Activated CD4-positive, alpha-beta T cell treated with anti-CD3 and anti-CD28 coated beads, Interleukin-2, amount 10 ng/mL, durations not matched to agents 24 days and 14 days (primary cell): Measurements from ENCODE around the gene DDX1. TPM values are rescaled to one million over a fixed set of nuclear protein-coding genes. Genes with fewer than 3 reads are reported as not detected.
A peak's percentile ranks its signal among the peaks of the same experiment; 100 is the strongest.
"Not testable (repeated sequence)": the region's sequence is repeated elsewhere in the genome, so short reads cannot be mapped to it uniquely, and the experiment has no call there.

Source experiments
- DNase-seq: peaks from one replicate; pipeline ENCODE4 v3.0.0; 2022
- H3K27ac Mint-ChIP-seq: one replicate; pipeline ENCODE4 v1.8.0; 2022; ENCODE audit warnings: mild to moderate bottlenecking, mixed read lengths
- H3K27me3 Mint-ChIP-seq: one replicate; pipeline ENCODE4 v1.8.0; 2022; ENCODE audit warnings: mixed read lengths
- H3K36me3 Mint-ChIP-seq: one replicate; pipeline ENCODE4 v1.8.0; 2022; ENCODE audit warnings: low read depth, mild to moderate bottlenecking, mixed read lengths
- H3K4me1 Mint-ChIP-seq: one replicate; pipeline ENCODE4 v1.8.0; 2021; ENCODE audit warnings: mixed read lengths
- H3K4me3 Mint-ChIP-seq: one replicate; pipeline ENCODE4 v1.8.0; 2022; ENCODE audit warnings: mild to moderate bottlenecking, moderate library complexity, mixed read lengths
- H3K9me3 Mint-ChIP-seq: one replicate; pipeline ENCODE4 v1.8.0; 2021; ENCODE audit warnings: mixed read lengths
- intact Hi-C: fragments of 100-400 bp; cut with micrococcal nuclease; formaldehyde crosslinking; loops from one replicate; pipeline ENCODE4 v1.15.1; 2023
- total RNA-seq: library from RNA; stranded (reverse); gene quantifications from 2 replicates; pipeline ENCODE4 v1.2.3, GENCODE V29; 2022

Gene DDX1
- total RNA-seq = 116 TPM in 2 replicates

- Mint-ChIP-seq H3K4me1 (peaks cover 26% of the 10 kb centered on the region), H3K4me3 (peak within 1 kb of the TSS; percentile 89), H3K9me3 (no peaks in the 10 kb centered on the region), H3K36me3 (peaks cover 29% of the 10 kb centered on the region), H3K27me3 (no peaks in the 10 kb centered on the region), H3K27ac (peak within 1 kb of the TSS; percentile 89)
- intact Hi-C loops = loop anchor here (1.0 to 10.0 kb wide), 3 partner anchors 31 to 450 kb away; partner anchors contain the start of gene NBAS
- DNase-seq = peak; percentile 96
Observed at GRCh38 chr2:15591692-15592463, at the start of gene DDX1. Gene DDX1, plus strand, starts transcription at chr2:15591868. Its CDS starts 66 bp downstream, at chr2:15591934.

GRCh38 chr2:15542269-15542668 lies 49.4 kb upstream of the DDX1 start:
- intact Hi-C loops, H3K27ac Mint-ChIP-seq, H3K4me1 Mint-ChIP-seq, H3K36me3 Mint-ChIP-seq, DNase-seq, H3K9me3 Mint-ChIP-seq, H3K27me3 Mint-ChIP-seq, H3K4me3 Mint-ChIP-seq: not testable (repeated sequence)

- Mint-ChIP-seq H3K4me1 (peaks cover 4% of the 10 kb centered on the region), H3K27me3 (no peaks in the 10 kb centered on the region), H3K9me3 (no peaks in the 10 kb centered on the region), H3K36me3 (peaks cover 11% of the 10 kb centered on the region), H3K27ac (no peak overlapping the region), H3K4me3 (no peak overlapping the region)
- DNase-seq = no peak
- intact Hi-C loops = no loop called here
Observed at GRCh38 chr2:15543053-15543452, 48.6 kb upstream of the DDX1 start.

- H3K9me3 Mint-ChIP-seq = no peaks in the 10 kb centered on the region
- intact Hi-C loops = no loop called here
- peaks cover 4% of the 10 kb centered on the region for H3K4me1 Mint-ChIP-seq
- H3K27ac Mint-ChIP-seq = no peak overlapping the region
- peak; percentile 14 for DNase-seq
- H3K4me3 Mint-ChIP-seq = no peak overlapping the region
- peaks cover 11% of the 10 kb centered on the region for H3K36me3 Mint-ChIP-seq
- no peaks in the 10 kb centered on the region for H3K27me3 Mint-ChIP-seq
Observed at GRCh38 chr2:15543541-15543940, 48.1 kb upstream of the DDX1 start.

- Mint-ChIP-seq H3K9me3 (no peaks in the 10 kb centered on the region), H3K4me1 (peaks cover 4% of the 10 kb centered on the region), H3K27ac (no peak overlapping the region), H3K27me3 (no peaks in the 10 kb centered on the region), H3K4me3 (no peak overlapping the region), H3K36me3 (peaks cover 13% of the 10 kb centered on the region)
- DNase-seq = no peak
- intact Hi-C loops = no loop called here
Observed at GRCh38 chr2:15544227-15544626, 47.4 kb upstream of the DDX1 start.

- Mint-ChIP-seq H3K27me3 (no peaks in the 10 kb centered on the region), H3K36me3 (peaks cover 14% of the 10 kb centered on the region), H3K4me1 (no peaks in the 10 kb centered on the region), H3K4me3 (no peak overlapping the region), H3K9me3 (no peaks in the 10 kb centered on the region), H3K27ac (no peak overlapping the region)
- intact Hi-C loops = no loop called here
- no peak for DNase-seq
Observed at GRCh38 chr2:15546297-15547098, 45.2 kb upstream of the DDX1 start.

GRCh38 chr2:15547115-15547876 lies 44.4 kb upstream of the DDX1 start:
- H3K27ac Mint-ChIP-seq = no peak overlapping the region
- no peaks in the 10 kb centered on the region for H3K27me3 Mint-ChIP-seq
- H3K36me3 Mint-ChIP-seq = peaks cover 17% of the 10 kb centered on the region
- no peaks in the 10 kb centered on the region for H3K4me1 Mint-ChIP-seq
- no peak overlapping the region for H3K4me3 Mint-ChIP-seq
- no peaks in the 10 kb centered on the region for H3K9me3 Mint-ChIP-seq
- intact Hi-C loops = no loop called here
- no peak for DNase-seq

GRCh38 chr2:15548974-15549373 lies 42.7 kb upstream of the DDX1 start:
- no peak for DNase-seq
- H3K27me3 Mint-ChIP-seq = no peaks in the 10 kb centered on the region
- no peak overlapping the region for H3K27ac Mint-ChIP-seq
- no peak overlapping the region for H3K4me3 Mint-ChIP-seq
- intact Hi-C loops = no loop called here
- H3K9me3 Mint-ChIP-seq = no peaks in the 10 kb centered on the region
- H3K36me3 Mint-ChIP-seq = peaks cover 19% of the 10 kb centered on the region
- no peaks in the 10 kb centered on the region for H3K4me1 Mint-ChIP-seq

- Mint-ChIP-seq H3K4me3 (no peak overlapping the region), H3K27ac (no peak overlapping the region), H3K4me1 (peaks cover 4% of the 10 kb centered on the region), H3K27me3 (no peaks in the 10 kb centered on the region), H3K9me3 (no peaks in the 10 kb centered on the region), H3K36me3 (peaks cover 17% of the 10 kb centered on the region)
- intact Hi-C loops = no loop called here
- DNase-seq = no peak
Observed at GRCh38 chr2:15553519-15553918, 38.1 kb upstream of the DDX1 start.

GRCh38 chr2:15553951-15554350 lies 37.7 kb upstream of the DDX1 start:
- H3K9me3 Mint-ChIP-seq = no peaks in the 10 kb centered on the region
- peaks cover 4% of the 10 kb centered on the region for H3K4me1 Mint-ChIP-seq
- DNase-seq = no peak
- no peak overlapping the region for H3K4me3 Mint-ChIP-seq
- peaks cover 17% of the 10 kb centered on the region for H3K36me3 Mint-ChIP-seq
- H3K27me3 Mint-ChIP-seq = no peaks in the 10 kb centered on the region
- intact Hi-C loops = no loop called here
- no peak overlapping the region for H3K27ac Mint-ChIP-seq

- Mint-ChIP-seq H3K36me3 (peaks cover 14% of the 10 kb centered on the region), H3K9me3 (no peaks in the 10 kb centered on the region), H3K4me3 (no peak overlapping the region), H3K27ac (no peak overlapping the region), H3K27me3 (no peaks in the 10 kb centered on the region), H3K4me1 (peaks cover 8% of the 10 kb centered on the region)
- intact Hi-C loops = no loop called here
- DNase-seq = no peak
Observed at GRCh38 chr2:15554525-15555218, 37.0 kb upstream of the DDX1 start.

GRCh38 chr2:15555760-15556193 lies 35.9 kb upstream of the DDX1 start:
- Mint-ChIP-seq H3K4me3 (no peak overlapping the region), H3K36me3 (peaks cover 14% of the 10 kb centered on the region), H3K27ac (no peak overlapping the region), H3K9me3 (no peaks in the 10 kb centered on the region), H3K27me3 (no peaks in the 10 kb centered on the region), H3K4me1 (peaks cover 14% of the 10 kb centered on the region)
- DNase-seq = no peak
- intact Hi-C loops = no loop called here

GRCh38 chr2:15556311-15556930 lies 35.2 kb upstream of the DDX1 start:
- no peaks in the 10 kb centered on the region for H3K9me3 Mint-ChIP-seq
- peaks cover 14% of the 10 kb centered on the region for H3K36me3 Mint-ChIP-seq
- intact Hi-C loops = no loop called here
- H3K27ac Mint-ChIP-seq = no peak overlapping the region
- no peak overlapping the region for H3K4me3 Mint-ChIP-seq
- H3K27me3 Mint-ChIP-seq = no peaks in the 10 kb centered on the region
- peaks cover 14% of the 10 kb centered on the region for H3K4me1 Mint-ChIP-seq
- DNase-seq = no peak
